GM18511 (cell line): ENCODE measurements around the gene KLF3.

Experiments
- ATAC-seq: cut with Tn5 transposase; IDR thresholded peaks from one replicate; pipeline ENCODE4 v1.9.1; 2021; ENCODE audit warnings: mild to moderate bottlenecking, moderate library complexity; ENCODE audit not compliant: unreplicated experiment

Gene KLF3

GRCh38 chr4:38650133-38650532 lies 13.9 kb upstream of the KLF3 start:
- ATAC-seq: no peak

GRCh38 chr4:38654273-38654672 lies 9.7 kb upstream of the KLF3 start:
- ATAC-seq: no peak

GRCh38 chr4:38656111-38656510 lies 7.9 kb upstream of the KLF3 start:
- ATAC-seq: no peak

GRCh38 chr4:38659346-38659745 lies 4.7 kb upstream of the KLF3 start:
- no peak for ATAC-seq

- no peak for ATAC-seq
Observed at GRCh38 chr4:38660838-38661237, 3.2 kb upstream of the KLF3 start.

GRCh38 chr4:38661371-38661770 lies 2.6 kb upstream of the KLF3 start:
- ATAC-seq: no peak

- ATAC-seq: no peak
Observed at GRCh38 chr4:38662522-38663089, 1.4 kb upstream of the KLF3 start.

- ATAC-seq: peak; percentile 48
Observed at GRCh38 chr4:38663090-38663800, 754 bp upstream of the KLF3 start.

GRCh38 chr4:38664706-38665401 lies 855 bp downstream of the KLF3 start:
- ATAC-seq: peak; percentile 3

GRCh38 chr4:38665551-38666411 lies 1.8 kb downstream of the KLF3 start:
- no peak for ATAC-seq

GRCh38 chr4:38666766-38667084 lies 2.7 kb downstream of the KLF3 start:
- ATAC-seq: no peak

- ATAC-seq: peak; percentile 16
Observed at GRCh38 chr4:38667085-38667893, 3.3 kb downstream of the KLF3 start.

- no peak for ATAC-seq
Observed at GRCh38 chr4:38668203-38668971, 4.4 kb downstream of the KLF3 start.

GRCh38 chr4:38669208-38669607 lies 5.2 kb downstream of the KLF3 start:
- ATAC-seq: no peak

- no peak for ATAC-seq
Observed at GRCh38 chr4:38670109-38670901, 6.3 kb downstream of the KLF3 start.

GRCh38 chr4:38670939-38671591 lies 7.1 kb downstream of the KLF3 start:
- ATAC-seq: peak; percentile 48

GRCh38 chr4:38671592-38671940 lies 7.6 kb downstream of the KLF3 start:
- no peak for ATAC-seq

GRCh38 chr4:38672074-38672396 lies 8.0 kb downstream of the KLF3 start:
- ATAC-seq: no peak
